DMS79 (cell line): ENCODE results near the gene MAP3K1.
"Not testable (repeated sequence)": the region's sequence is repeated elsewhere in the genome, so short reads cannot be mapped to it uniquely, and the experiment has no call there.

Experiments used
- DNase-seq: peaks from one replicate; lab custom pipeline; 2025; lab: John Stamatoyannopoulos, UW

The MAP3K1 gene

GRCh38 chr5:56816546-56817081 is 1.3 kb downstream of the MAP3K1 start:
- DNase-seq = peak; percentile 4

DNA sequence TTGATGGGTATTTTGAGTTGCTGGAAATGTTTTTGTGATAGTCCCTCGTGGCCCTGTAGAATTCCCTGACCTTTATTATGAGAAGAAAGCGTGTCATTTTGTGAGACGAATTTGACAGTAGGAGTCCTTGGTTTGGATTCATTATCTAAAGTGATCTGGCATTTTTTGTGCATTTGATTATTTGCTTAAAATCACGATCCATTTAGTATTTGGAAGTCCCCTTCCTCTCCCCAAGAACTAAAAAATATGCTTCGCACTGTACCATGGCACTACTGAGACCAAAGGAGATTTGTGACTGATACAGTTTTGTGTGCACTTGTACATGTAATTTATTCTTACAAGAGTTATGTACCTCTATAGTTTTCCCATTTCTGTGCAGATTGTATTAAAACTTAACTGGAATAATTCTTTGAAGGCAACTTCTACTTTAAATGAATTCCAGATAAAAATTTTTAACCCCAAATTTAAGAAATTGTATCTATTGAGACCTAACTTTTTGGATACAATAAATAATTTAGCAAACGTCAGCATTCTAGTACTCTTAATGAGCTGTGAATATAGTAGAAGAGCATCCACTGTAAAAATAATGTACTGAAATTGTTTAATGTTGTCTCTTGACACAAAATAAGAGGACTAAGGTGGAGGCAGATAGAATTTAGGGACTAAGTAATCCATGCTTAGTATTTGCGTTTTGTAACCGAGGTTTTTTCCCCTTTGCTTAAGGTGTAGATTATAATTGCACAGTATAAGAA is 2.1 kb downstream of the MAP3K1 start:
- DNase-seq = no peak

GRCh38 chr5:56818450-56819037 is 3.2 kb downstream of the MAP3K1 start:
- no peak for DNase-seq

- DNase-seq = no peak
These were observed 3.9 kb downstream of the MAP3K1 start for GRCh38 chr5:56819060-56819881.

GRCh38 chr5:56821868-56822267 is 6.5 kb downstream of the MAP3K1 start:
- DNase-seq = not testable (repeated sequence)

- no peak for DNase-seq
These were observed 7.6 kb downstream of the MAP3K1 start for GRCh38 chr5:56822981-56823380.

DNA sequence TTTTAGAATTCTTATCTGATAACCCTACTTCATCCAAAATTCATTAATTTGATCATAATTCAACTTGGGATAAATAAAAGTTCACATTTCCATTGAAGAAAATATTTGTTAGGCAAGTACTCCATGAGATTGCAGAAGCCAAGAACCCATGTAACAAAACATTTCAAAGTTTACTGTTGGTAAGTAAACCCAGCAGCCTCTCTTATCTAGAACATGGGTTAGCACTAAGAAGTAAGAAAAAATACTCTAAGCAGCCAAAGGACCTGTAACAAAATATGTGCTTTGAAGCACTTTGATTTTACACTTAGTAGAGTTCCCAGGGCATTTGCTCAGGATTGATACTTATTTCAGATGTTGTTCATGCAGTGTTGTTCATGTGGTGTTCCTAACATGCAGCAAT is 8.7 kb downstream of the MAP3K1 start:
- DNase-seq = no peak

DNA sequence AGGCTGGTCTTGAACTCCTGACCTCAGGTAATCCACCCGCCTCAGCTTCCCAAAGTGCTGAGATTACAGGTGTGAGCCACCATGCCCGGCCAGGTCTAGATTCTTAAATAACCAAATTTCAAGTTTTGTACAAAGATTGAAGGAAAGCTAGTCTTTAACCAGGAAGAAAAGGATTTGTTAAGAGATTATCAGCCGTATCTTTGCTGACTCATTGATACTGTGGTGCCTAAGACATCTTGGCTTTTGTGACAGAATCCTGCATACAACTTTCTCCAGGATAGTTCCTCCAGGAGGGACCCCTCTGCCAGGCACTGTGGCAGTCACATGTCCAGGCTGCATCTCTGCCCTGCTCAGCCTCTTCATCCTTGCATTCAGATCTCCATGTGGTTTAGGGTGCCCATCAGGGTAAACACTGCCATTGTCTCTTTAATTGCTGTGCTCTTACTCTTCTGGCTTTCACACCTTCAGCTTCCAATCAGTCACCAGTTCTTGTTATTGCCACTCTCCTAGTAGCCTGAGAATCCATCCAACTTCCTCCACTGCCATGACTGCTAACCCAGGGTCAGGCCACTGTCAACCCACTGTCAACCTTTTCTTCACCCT is 10.0 kb downstream of the MAP3K1 start:
- no peak for DNase-seq

GRCh38 chr5:56827049-56827448 is 11.7 kb downstream of the MAP3K1 start:
- DNase-seq = no peak

- DNase-seq = no peak
These were observed 12.6 kb downstream of the MAP3K1 start for GRCh38 chr5:56827924-56828323.

DNA sequence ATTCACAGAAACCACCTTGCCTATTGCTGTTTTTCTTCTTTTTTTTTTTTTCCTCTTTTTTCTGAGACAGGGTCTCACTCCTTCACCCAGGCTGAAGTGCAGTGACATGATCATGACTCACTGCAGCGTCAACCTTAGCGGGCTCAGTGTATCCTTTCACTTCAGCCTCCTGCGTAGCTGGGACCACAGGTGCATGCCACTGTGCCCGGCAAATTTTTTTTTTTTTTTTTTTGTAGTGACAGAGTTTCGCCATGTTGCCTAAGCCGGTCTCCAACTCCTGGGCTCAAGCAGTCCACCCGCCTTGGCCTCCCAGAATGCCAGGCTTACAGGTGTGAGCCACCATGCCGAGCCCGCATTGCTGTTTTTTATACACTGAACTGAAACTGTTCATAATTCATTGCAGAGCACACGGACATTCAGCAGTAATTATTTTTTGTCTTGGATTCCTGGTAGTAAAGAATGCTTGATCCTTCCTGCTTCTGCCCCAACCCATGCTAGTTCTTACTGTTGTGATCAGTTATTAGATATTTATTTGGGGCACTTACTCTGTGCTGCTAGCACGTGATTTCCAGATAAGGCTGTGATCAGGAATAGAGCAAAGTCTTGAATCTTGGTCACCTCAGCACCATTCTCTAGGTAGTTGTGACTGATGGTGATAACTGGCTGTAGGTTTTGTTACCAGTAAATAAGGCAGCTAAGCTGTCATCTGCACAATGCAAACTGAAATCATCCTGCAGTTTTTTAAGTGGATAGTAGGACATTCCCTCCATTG is 14.0 kb downstream of the MAP3K1 start:
- DNase-seq = no peak

GRCh38 chr5:56831773-56832172 is 16.4 kb downstream of the MAP3K1 start:
- DNase-seq = no peak

DNA sequence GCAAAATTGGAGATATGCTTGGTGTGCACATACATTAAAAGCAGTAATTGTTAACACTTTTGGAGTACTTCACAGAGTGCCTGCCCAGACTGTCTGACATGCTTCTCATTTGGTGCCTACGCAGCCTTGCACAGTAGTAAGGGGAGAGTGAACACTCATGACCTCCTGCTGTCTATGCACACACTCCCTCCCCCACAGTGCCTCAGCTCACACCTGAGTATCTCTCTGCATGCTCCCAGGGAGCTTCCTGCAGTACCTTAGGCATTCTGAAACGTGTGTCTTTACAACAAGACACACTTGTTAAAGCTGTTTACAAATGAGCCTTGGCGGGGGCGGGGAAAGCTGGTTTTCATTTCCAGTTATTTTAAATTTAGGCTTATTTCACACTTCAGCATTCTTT is 18.0 kb downstream of the MAP3K1 start:
- no peak for DNase-seq

- no peak for DNase-seq
These were observed 22.0 kb downstream of the MAP3K1 start for GRCh38 chr5:56837381-56837780.

GRCh38 chr5:56837956-56838355 is 22.6 kb downstream of the MAP3K1 start:
- DNase-seq = no peak

DNA sequence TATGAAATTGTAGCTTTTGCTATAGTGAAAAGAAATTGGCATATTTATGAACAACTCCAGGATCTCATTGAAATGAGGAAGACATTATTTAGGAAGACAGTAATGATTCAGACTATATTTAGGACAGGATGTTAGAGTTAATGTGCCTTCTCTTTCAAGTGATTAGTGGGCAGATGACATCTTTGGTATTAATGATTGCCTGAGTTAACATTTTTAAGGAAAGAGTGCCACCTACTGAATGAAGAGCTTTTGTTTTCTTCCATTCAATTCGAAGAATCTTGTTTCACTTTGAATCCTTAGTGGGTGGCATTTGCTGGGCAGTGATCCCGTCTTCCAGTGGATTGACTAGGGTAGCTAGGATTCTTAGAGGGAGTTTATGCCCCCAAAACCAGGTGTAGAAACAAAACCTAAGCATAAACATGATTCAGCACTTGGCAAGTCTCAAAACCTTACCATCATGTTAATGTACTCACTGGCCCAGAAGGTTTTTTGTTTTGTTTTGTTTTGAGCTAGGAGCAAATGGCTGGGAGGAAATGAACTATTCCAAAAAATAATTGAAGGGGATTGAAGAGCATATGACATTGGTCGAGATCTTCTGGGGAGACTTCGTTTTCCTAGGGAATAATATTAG is 23.2 kb downstream of the MAP3K1 start:
- DNase-seq = peak; percentile 11

GRCh38 chr5:56839062-56839461 is 23.7 kb downstream of the MAP3K1 start:
- no peak for DNase-seq

DNA sequence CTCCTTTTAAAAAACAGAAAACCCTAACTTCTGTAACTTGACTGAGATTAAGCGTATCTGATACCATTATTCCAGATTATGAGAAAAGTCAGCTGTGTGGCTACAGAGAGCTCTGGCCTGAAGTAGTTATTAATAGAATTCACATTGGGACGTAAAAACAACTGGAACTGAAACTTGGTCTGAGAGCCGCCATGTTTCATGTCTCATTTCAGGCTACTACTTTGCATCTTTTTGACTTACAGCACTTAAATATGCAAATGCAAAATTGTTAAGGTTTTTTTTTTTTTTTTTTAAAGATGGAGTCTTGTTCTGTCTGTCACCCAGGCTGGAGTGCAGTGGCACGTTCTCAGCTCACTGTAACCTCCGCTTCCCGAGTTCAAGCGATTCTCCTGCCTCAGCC is 25.2 kb downstream of the MAP3K1 start:
- no peak for DNase-seq

GRCh38 chr5:56845277-56845676 is 29.9 kb downstream of the MAP3K1 start:
- DNase-seq = no peak

DNA sequence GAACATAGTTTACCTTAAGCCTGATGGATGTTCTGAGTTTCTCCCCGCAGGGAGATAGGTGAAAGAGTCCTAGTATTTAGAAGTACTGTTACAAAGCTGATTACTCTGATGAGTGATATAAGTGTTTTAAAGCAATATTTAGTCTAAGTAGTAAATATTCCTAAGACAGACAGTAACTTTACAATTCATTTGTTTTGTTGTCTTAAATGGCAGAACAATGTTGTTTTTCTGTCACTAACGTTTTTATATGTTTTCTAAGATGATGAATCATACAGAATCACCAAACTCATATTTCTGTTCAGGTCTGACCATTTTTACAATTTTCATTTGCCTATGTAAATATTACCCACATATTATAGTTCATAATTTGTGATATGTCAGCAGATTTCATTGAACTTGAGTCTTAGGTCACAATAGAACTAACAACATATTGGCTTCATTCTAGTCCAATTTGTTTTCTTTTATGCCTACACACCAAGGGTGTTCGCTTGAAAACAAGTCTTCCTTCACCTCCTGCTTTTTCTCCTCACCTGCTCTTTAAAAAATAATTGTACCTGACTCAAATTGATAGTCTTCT is 30.6 kb downstream of the MAP3K1 start:
- DNase-seq = no peak

GRCh38 chr5:56848206-56848605 is 32.9 kb downstream of the MAP3K1 start:
- DNase-seq = no peak
